Measurements from ENCODE around the gene EIF3D. TPM values are rescaled to one million over a fixed set of nuclear protein-coding genes. Genes with fewer than 3 reads are reported as not detected.

Gene EIF3D
- total and polyA plus RNA-seq, 3 donors from 2014 or later: 150 to 176 (median 163) TPM

- no peaks in the 10 kb centered on the region for H3K9me3 ChIP-seq
- H3K27ac ChIP-seq: no peak overlapping the region
- TF ChIP-seq POLR2A (IDR thresholded peaks at IDR 0.05): no peak
- TF ChIP-seq, protein P1, sequence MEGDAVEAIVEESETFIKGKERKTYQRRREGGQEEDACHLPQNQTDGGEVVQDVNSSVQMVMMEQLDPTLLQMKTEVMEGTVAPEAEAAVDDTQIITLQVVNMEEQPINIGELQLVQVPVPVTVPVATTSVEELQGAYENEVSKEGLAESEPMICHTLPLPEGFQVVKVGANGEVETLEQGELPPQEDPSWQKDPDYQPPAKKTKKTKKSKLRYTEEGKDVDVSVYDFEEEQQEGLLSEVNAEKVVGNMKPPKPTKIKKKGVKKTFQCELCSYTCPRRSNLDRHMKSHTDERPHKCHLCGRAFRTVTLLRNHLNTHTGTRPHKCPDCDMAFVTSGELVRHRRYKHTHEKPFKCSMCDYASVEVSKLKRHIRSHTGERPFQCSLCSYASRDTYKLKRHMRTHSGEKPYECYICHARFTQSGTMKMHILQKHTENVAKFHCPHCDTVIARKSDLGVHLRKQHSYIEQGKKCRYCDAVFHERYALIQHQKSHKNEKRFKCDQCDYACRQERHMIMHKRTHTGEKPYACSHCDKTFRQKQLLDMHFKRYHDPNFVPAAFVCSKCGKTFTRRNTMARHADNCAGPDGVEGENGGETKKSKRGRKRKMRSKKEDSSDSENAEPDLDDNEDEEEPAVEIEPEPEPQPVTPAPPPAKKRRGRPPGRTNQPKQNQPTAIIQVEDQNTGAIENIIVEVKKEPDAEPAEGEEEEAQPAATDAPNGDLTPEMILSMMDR (IDR thresholded peaks at IDR 0.05): peak in 2 of 3 experiments; percentile 13 to 40
- DNase-seq: peak; percentile 46
- intact Hi-C loops (cut with DNase I; ENCODE audit: low total_unique reads): no loop called here
- 31 to 35% methylated on average over 23 of the region's 23 CpGs for WGBS, 2 donors
- H3K4me1 ChIP-seq: no peaks in the 10 kb centered on the region
- H3K27me3 ChIP-seq: no peaks in the 10 kb centered on the region
- no peaks in the 10 kb centered on the region for H3K36me3 ChIP-seq (ENCODE audit: low read depth, missing control alignments)
- H3K4me3 ChIP-seq: no peak overlapping the region
Measured at GRCh38 chr22:36546092-36546804, 17.3 kb upstream of the EIF3D start.

DNA sequence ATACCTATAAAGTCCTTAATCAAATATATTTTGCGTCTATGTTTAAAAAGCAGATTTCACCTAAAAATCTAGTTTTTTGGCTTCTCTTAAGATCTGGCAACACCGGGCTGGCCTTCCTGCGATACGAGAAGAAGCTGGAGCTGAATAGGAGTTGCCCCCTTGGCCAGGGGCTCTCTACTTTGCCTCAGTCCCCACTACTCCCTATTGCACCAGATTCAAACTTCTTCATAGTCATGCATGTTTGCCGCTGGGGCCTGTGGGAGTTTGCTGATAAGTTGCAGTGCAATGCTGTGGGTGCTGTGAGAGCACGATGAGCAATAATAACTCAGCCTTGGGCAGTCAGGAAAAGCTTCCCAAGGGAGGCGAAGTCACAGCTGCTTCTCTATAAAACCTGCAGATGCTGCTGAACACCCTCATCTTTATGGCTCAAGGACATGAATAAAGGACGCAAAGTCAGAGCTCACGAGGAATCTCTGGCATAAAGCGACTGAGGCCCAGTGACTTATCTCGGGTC is 15.2 kb upstream of the EIF3D start:
- no peaks in the 10 kb centered on the region for H3K4me1 ChIP-seq
- intact Hi-C loops (cut with DNase I; ENCODE audit: low total_unique reads): no loop called here
- WGBS, 2 donors: 82 to 93% methylated on average over 8 to 11 of the region's 11 CpGs
- no peak overlapping the region for H3K27ac ChIP-seq
- H3K27me3 ChIP-seq: no peaks in the 10 kb centered on the region
- no peaks in the 10 kb centered on the region for H3K9me3 ChIP-seq
- DNase-seq: no peak
- no peak overlapping the region for H3K4me3 ChIP-seq
- TF ChIP-seq, protein P1 (IDR thresholded peaks at IDR 0.05): no peak
- no peak for TF ChIP-seq POLR2A (IDR thresholded peaks at IDR 0.05)
- no peaks in the 10 kb centered on the region for H3K36me3 ChIP-seq (ENCODE audit: low read depth, missing control alignments)

- no peaks in the 10 kb centered on the region for H3K4me1 ChIP-seq
- no peak for DNase-seq
- H3K36me3 ChIP-seq (ENCODE audit: low read depth, missing control alignments): no peaks in the 10 kb centered on the region
- intact Hi-C loops (cut with DNase I; ENCODE audit: low total_unique reads): no loop called here
- H3K27me3 ChIP-seq: no peaks in the 10 kb centered on the region
- WGBS, 2 donors: 58 to 67% methylated on average over 9 of the region's 9 CpGs
- no peak overlapping the region for H3K27ac ChIP-seq
- no peak overlapping the region for H3K4me3 ChIP-seq
- H3K9me3 ChIP-seq: no peaks in the 10 kb centered on the region
- TF ChIP-seq POLR2A (IDR thresholded peaks at IDR 0.05): no peak
- TF ChIP-seq, protein P1 (IDR thresholded peaks at IDR 0.05): no peak
Measured at GRCh38 chr22:36541831-36542411, 13.0 kb upstream of the EIF3D start.

DNA sequence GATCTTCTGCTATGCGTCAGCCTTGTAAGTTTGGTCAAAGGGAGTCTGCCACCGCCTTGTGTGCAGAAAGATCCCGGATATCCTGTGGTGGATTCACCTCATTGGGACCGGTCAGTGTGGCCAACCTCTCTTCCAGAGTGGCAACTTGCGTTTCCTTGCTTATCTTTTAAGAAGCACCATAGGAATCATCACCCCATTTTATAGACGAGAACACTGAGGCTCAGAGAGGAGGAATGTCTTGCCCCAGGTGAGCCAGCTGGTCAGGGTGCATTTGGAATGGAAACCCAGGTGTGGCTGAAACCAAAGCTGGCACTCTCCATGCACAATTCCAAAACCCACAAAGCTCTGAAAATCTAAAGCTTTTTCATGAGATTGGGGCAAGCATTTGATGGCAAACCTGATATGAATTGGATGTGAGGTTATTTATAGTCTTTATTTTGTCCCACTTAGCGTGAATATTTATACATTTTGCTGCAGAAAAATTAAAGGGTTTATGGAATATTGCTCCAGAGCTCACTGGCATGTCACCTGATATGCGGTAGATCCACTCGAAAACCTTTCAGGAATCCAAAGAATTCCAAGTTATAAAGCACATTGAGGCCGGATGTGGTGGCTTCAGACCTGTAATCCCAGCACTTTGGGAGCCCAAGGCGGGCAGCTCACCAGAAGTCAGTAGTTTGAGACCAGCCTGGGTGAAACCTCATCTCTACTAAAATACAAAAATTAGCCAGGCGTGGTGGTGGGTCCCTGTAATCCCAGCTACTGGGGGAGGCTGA is 12.1 kb upstream of the EIF3D start:
- H3K4me3 ChIP-seq: no peak overlapping the region
- no peak for TF ChIP-seq POLR2A (IDR thresholded peaks at IDR 0.05)
- TF ChIP-seq, protein P1 (IDR thresholded peaks at IDR 0.05): no peak
- no peaks in the 10 kb centered on the region for H3K27me3 ChIP-seq
- DNase-seq: no peak
- intact Hi-C loops (cut with DNase I; ENCODE audit: low total_unique reads): no loop called here
- no peaks in the 10 kb centered on the region for H3K4me1 ChIP-seq
- 76 to 86% methylated on average over 12 of the region's 12 CpGs for WGBS, 2 donors
- H3K9me3 ChIP-seq: no peaks in the 10 kb centered on the region
- H3K36me3 ChIP-seq (ENCODE audit: low read depth, missing control alignments): no peaks in the 10 kb centered on the region
- no peak overlapping the region for H3K27ac ChIP-seq
